Activated CD4-positive, CD25-positive, alpha-beta regulatory T cell treated with anti-CD3 and anti-CD28 coated beads, Interleukin-2, amount 50 U/mL, for 16 hours (primary cell): Measurements from ENCODE around the gene DPP8.
"Not testable (repeated sequence)": the region's sequence is repeated elsewhere in the genome, so short reads cannot be mapped to it uniquely, and the experiment has no call there.

Source experiments
- DNase-seq: peaks from one replicate; pipeline ENCODE4 v3.0.0-alpha.2; 2020; ENCODE audit warnings: low read depth, low spot score

DPP8 gene

GRCh38 chr15:65525622-65526021 lies 8.1 kb upstream of the DPP8 start:
- no peak for DNase-seq

DNA sequence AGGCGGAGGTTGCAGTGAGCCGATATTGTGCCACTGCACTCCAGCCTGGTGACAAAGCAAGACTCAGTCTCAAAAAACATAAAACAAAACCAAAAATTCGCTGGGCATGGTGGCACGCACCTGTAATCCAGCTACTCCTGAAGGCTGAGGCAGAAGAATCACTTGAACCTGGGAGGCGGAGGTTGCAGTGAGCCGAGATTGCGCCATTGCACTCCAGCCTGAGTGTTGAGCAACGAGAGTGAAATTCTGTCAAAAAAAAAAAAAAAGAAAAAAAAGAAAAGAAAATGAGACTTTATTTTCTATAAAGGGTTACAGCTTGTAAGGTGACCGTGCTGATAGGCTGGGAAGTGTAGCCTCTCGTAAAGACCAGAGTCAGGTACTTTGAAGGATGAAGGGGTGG lies 6.7 kb upstream of the DPP8 start:
- DNase-seq = no peak

GRCh38 chr15:65521350-65521749 lies 3.9 kb upstream of the DPP8 start:
- no peak for DNase-seq

- no peak for DNase-seq
Measured at GRCh38 chr15:65518633-65519285, 1.3 kb upstream of the DPP8 start.

GRCh38 chr15:65517866-65518207 lies 348 bp upstream of the DPP8 start:
- DNase-seq = no peak

DNA sequence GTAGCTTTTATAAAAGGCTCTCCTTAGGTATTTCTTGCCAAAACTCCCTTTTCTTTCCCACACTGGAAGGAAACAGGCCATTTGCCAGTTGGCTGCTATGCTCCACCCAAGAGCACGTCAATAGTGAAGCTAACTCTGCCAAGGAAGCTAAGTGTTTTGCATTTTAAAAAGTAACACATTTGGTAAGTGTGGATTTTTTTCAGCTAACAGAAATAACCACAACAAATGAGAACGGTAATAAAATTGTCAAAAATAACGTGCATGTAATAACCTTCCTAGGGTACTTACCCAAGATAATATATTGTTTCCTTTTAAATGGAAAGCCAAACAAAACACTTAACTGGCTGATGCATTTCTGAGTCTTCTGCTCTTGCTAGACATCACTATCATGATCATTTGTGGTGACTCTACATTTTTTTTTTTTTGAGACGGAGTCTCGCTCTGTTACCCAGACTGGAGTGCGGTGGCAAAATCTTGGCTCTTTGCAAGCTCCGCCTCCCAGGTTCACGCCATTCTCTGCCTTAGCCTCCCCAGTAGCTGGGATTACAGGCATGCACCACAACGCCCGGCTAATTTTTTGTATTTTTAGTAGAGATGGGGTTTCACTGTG lies 4.6 kb downstream of the DPP8 start:
- no peak for DNase-seq

GRCh38 chr15:65512189-65512588 lies 5.3 kb downstream of the DPP8 start:
- no peak for DNase-seq

DNA sequence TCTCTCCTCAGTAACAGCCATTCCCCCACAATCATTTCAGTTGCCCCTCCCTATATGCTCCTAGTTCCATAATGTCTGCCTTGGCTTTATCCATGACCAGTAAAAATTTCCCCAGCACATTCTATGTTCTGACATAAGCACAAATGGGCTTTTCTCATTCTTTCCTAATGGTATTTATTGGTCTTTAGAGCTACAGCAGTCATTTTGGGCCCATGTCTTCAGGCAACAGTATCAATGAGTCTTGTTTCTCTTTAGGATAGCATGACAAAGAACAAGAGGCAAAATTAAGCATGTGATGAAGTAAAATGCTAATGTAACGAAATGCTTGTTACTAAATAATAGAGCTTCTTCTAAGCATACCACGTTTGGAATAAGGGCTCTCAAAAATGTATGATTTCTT lies 8.2 kb downstream of the DPP8 start:
- DNase-seq = no peak

GRCh38 chr15:65494076-65494475 lies 23.4 kb downstream of the DPP8 start:
- no peak for DNase-seq

DNA sequence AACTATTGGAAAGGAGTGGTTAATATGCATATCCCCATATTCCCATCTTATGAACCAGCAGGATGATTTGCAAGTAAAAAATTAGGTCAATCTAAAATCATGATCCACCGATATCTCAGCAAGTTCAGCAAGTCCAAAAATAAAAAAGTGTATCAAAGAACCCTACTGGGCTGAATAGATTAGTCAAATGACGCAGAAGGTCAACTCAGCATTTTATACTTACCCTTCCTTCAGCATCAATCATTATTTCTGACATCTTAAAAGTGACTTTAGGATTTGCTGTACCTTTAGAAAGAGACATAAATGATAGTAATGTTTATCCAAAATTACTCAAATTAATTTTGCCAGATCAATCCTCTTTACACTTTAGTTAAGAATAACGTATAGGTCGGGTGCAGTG lies 32.6 kb downstream of the DPP8 start:
- DNase-seq = no peak

- DNase-seq = no peak
Measured at GRCh38 chr15:65476903-65477302, 40.6 kb downstream of the DPP8 start.

GRCh38 chr15:65470866-65471265 lies 46.6 kb downstream of the DPP8 start:
- no peak for DNase-seq

GRCh38 chr15:65468229-65468909 lies 49.1 kb downstream of the DPP8 start:
- no peak for DNase-seq

DNA sequence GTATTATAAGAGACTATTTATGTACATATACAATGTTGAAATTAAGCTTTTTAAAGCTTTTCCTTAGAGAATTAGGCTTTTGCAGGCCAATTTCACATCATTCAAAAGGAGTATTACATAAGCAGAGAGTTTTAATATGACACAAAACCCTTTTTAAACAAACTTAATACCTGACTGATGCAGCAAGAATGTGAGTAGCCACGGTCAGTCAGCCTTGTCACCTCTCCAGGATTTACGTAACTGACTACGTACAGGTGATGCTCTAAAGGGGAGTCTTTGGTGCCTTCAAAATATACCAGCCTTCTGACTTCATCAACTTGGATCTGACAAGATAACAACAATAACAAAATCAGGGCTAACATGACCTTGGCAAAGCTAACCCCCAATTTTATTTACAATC lies 50.6 kb downstream of the DPP8 start:
- no peak for DNase-seq

- not testable (repeated sequence) for DNase-seq
Measured at GRCh38 chr15:65463096-65463495, 54.4 kb downstream of the DPP8 start.

DNA sequence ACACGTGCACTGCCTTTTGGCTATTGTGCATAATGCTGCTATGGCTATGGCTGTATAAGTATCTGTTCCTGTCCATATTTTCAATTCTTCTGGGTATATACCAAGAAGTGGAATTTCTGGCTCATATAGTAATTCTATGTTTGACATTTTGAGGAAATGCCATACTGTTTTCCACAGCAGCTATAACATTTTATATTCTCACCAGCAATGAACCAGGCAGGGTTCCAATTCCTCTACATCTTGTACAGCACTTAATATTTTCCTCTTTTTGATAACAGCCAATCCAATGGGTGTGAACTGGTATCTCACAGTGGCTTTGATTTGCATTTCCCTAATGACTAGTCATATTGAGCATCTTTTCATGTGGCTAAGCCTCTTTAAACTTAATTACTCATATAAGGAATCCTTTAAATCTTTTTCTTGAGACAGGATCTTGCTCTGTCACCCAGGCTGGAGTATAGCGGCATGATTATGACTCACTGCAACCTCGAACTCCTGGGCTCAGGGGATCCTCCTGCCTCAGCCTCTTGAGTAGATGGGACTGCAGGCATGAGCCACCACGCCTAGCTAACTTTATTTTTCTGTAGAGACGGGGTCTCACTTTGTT lies 56.6 kb downstream of the DPP8 start:
- DNase-seq = no peak

DNA sequence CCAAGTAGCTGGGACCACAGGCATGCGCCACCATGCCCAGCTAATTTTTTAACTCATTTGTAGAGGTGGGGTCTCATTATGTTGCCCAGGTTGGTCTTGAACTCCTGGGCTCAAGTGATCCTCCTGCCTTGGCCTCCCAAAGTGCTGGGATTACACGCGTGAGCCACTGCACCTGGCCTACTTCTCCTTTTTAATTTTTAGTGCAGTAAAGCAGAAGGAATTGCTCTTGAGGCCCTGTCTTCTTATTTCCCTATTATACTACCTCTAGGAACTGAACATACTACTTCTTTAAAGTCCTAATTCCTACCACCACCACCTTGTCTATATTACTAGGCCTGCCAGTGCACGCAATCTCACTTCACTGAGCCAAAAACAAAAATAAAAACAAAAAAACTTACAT lies 62.2 kb downstream of the DPP8 start:
- not testable (repeated sequence) for DNase-seq

DNA sequence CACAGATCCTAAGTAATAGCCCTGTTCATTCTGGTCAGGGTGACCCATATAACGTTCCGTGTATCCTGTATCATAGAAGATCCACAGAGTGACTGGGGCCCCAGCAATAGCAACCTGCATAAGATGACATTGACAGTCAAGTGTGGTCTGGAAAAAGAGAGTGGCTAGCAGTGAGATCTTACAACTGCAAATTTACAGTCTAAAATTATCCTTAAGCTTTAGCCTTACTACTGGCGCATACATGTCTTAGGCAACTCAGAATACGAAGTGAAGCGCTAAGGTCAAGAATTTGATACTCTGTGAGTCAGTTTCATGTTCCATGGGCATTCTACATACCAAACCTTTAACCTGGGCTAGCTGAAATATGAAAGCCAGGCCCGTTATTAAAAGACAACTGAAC lies 65.5 kb downstream of the DPP8 start:
- DNase-seq = no peak

- no peak for DNase-seq
Measured at GRCh38 chr15:65450556-65450955, 66.9 kb downstream of the DPP8 start.

DNA sequence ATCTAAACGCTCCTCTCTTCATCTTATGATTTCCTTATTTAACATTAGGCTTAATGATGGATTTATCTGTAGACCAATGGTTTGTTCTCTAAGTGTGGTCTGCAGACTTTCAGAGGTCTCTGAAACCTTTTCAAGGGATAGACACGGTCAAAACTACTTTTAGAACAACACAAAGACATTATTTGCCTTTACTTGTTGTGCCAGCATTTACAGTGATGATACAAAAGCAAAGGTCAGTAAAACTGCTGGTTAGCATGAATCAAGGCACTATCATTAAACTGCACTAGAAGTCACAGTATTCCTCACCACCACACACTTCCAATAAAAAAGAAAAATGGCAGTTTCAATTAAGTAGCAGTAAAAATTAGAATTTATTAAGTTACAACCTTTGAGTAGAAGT lies 70.3 kb downstream of the DPP8 start:
- no peak for DNase-seq

GRCh38 chr15:65434201-65434600 lies 83.3 kb downstream of the DPP8 start:
- no peak for DNase-seq

DNA sequence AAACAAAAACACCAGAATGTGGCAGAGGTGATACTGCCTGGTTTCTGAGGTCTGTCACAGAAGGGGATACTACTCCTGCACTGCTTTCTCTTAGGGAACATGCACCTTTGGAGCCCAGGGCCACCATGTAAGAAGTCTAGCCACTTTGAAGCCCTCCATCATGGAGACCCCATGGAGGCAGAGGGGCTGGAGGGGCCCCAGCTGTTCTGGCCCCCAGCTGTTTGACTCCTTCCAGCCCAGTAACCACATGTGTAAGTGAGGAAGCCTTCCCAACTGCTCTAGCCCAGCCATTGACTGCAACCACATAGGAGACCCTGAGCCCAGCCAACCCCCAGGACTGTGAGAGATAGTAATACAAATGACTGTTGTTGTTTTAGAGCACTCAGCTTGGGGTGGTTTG lies 85.8 kb downstream of the DPP8 start:
- DNase-seq = no peak
